ENCODE results near the gene LRRTM4.

Gene LRRTM4

DNA sequence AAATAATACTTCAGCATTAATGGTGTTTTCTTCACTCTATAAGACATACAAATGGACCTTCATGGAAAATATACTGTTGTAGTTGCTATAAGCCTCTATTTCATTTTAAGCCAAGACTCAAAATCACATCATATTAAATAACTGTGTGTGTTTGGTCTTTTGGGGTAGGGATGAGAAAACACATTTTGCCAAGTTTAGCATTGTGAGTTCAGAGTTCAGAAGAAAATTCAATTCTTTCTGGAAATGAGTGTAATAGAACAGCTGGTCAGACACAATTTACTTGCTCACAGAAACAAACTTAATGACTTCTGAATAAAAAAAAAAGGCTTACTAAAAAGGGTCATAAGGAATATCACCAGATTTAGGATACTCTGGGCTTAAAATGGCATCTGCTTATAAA lies 149.5 kb downstream of the LRRTM4 start:
- no peak for DNase-seq (ENCODE audit: insufficient read length, low spot score)
- FAIRE-seq = no peak
- no peak for TF ChIP-seq PAX5 (IDR thresholded peaks at IDR 0.05; ENCODE audit: insufficient read depth, low read length, severe bottlenecking)
- TF ChIP-seq POLR2A (IDR thresholded peaks at IDR 0.05; ENCODE audit: low read depth, low read length) = no peak
- TF ChIP-seq POLR2AphosphoS5 (IDR thresholded peaks at IDR 0.05; ENCODE audit: low read depth, low read length) = no peak
- no peak for TF ChIP-seq SPI1 (IDR thresholded peaks at IDR 0.05; ENCODE audit: low read depth, low read length)
- no peak for TF ChIP-seq POU2F2 (IDR thresholded peaks at IDR 0.05; ENCODE audit: low read depth, low read length)
- TF ChIP-seq TAF1 (IDR thresholded peaks at IDR 0.05; ENCODE audit: low read depth, low read length) = no peak

- FAIRE-seq (no peak), DNase-seq (ENCODE audit: insufficient read length, low spot score) (no peak)
- TF ChIP-seq PAX5 (IDR thresholded peaks at IDR 0.05; ENCODE audit: insufficient read depth, low read length, severe bottlenecking) (no peak), SPI1 (IDR thresholded peaks at IDR 0.05; ENCODE audit: low read depth, low read length) (no peak), POLR2A (IDR thresholded peaks at IDR 0.05; ENCODE audit: low read depth, low read length) (no peak), POLR2AphosphoS5 (IDR thresholded peaks at IDR 0.05; ENCODE audit: low read depth, low read length) (no peak), TAF1 (IDR thresholded peaks at IDR 0.05; ENCODE audit: low read depth, low read length) (no peak), POU2F2 (IDR thresholded peaks at IDR 0.05; ENCODE audit: low read depth, low read length) (no peak)
Measured at GRCh38 chr2:77370511-77370910, 151.7 kb downstream of the LRRTM4 start.

DNA sequence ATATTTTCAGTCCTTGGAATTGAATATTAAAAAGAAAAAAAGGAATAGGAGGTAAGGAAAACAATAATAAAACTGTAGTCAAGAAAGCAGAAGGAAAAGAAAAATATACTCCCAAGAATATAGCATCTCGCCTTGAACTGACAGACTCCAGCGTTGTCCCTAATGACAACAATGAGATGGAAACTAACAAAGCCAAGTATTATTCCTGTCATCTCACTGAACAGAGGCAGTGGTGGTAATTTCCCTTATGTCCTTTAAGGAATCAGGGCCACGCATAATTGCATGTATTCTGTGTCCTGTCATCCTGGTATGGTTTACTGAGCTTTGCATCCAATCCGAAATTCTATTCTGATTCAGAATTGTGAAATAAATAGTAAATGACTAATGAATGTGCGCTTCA lies 158.9 kb downstream of the LRRTM4 start:
- DNase-seq (ENCODE audit: insufficient read length, low spot score) (no peak), FAIRE-seq (no peak)

GRCh38 chr2:77348821-77349220 lies 173.4 kb downstream of the LRRTM4 start:
- TF ChIP-seq POU2F2 (IDR thresholded peaks at IDR 0.05; ENCODE audit: low read depth, low read length) (no peak), SPI1 (IDR thresholded peaks at IDR 0.05; ENCODE audit: low read depth, low read length) (no peak)
- FAIRE-seq (no peak), DNase-seq (ENCODE audit: insufficient read length, low spot score) (no peak)

More for the DNA sequence above, 158.9 kb downstream of the LRRTM4 start:
- TF ChIP-seq POLR2A (IDR thresholded peaks at IDR 0.05; ENCODE audit: low read depth, low read length) (no peak), POU2F2 (IDR thresholded peaks at IDR 0.05; ENCODE audit: low read depth, low read length) (no peak), SPI1 (IDR thresholded peaks at IDR 0.05; ENCODE audit: low read depth, low read length) (no peak), POLR2AphosphoS5 (IDR thresholded peaks at IDR 0.05; ENCODE audit: low read depth, low read length) (no peak), TAF1 (IDR thresholded peaks at IDR 0.05; ENCODE audit: low read depth, low read length) (no peak), PAX5 (IDR thresholded peaks at IDR 0.05; ENCODE audit: insufficient read depth, low read length, severe bottlenecking) (no peak)

GRCh38 chr2:77336013-77336412 lies 186.2 kb downstream of the LRRTM4 start:
- FAIRE-seq = no peak

DNA sequence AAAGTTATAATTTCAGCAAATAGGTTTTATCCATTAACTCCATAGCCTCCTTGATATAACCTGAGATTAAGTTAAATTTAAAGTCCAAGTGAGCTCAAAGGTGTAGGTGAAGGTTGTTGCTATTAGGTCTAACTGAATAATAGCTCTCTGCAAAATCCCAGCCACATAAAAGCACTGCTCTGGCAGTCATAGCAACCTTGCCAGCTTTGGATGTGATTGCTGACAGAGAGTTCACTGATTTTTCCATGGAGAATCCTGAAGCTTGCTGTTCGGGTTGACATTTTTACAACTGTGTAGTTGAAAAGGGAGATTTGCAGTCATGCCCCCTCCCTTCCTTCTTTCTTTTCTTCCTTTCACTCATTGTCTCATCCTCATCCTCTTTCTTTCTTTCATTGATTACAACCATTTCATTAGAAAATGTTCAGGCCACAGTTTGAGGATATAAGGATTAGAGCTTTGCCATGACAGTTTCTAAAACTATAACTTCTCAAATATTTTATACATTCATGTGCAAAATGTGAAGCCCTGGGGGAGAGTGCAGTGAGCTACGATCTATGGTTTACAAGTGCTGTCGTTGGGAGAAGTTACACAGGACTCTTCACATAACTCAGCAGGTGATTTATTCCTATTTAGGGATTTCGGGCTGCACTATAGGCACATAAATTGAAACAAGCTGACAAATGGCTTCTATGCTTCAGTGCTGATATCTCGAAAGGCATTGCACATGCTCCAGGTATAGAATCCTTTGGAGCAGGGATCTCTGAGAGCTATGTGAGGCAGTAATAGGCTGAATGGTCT lies 193.8 kb downstream of the LRRTM4 start:
- no peak for TF ChIP-seq POU2F2 (IDR thresholded peaks at IDR 0.05; ENCODE audit: low read depth, low read length)
- no peak for TF ChIP-seq TAF1 (IDR thresholded peaks at IDR 0.05; ENCODE audit: low read depth, low read length)
- TF ChIP-seq POLR2A (IDR thresholded peaks at IDR 0.05; ENCODE audit: low read depth, low read length) = no peak
- no peak for TF ChIP-seq POLR2AphosphoS5 (IDR thresholded peaks at IDR 0.05; ENCODE audit: low read depth, low read length)
- TF ChIP-seq PAX5 (IDR thresholded peaks at IDR 0.05; ENCODE audit: insufficient read depth, low read length, severe bottlenecking) = no peak
- TF ChIP-seq SPI1 (IDR thresholded peaks at IDR 0.05; ENCODE audit: low read depth, low read length) = no peak
- DNase-seq (ENCODE audit: insufficient read length, low spot score) (no peak), FAIRE-seq (no peak)

More at GRCh38 chr2:77336013-77336412, 186.2 kb downstream of the LRRTM4 start:
- TF ChIP-seq POU2F2 (IDR thresholded peaks at IDR 0.05; ENCODE audit: low read depth, low read length) (no peak), PAX5 (IDR thresholded peaks at IDR 0.05; ENCODE audit: insufficient read depth, low read length, severe bottlenecking) (no peak), SPI1 (IDR thresholded peaks at IDR 0.05; ENCODE audit: low read depth, low read length) (no peak), POLR2A (IDR thresholded peaks at IDR 0.05; ENCODE audit: low read depth, low read length) (no peak), POLR2AphosphoS5 (IDR thresholded peaks at IDR 0.05; ENCODE audit: low read depth, low read length) (no peak), TAF1 (IDR thresholded peaks at IDR 0.05; ENCODE audit: low read depth, low read length) (no peak)
- DNase-seq (ENCODE audit: insufficient read length, low spot score) = no peak

DNA sequence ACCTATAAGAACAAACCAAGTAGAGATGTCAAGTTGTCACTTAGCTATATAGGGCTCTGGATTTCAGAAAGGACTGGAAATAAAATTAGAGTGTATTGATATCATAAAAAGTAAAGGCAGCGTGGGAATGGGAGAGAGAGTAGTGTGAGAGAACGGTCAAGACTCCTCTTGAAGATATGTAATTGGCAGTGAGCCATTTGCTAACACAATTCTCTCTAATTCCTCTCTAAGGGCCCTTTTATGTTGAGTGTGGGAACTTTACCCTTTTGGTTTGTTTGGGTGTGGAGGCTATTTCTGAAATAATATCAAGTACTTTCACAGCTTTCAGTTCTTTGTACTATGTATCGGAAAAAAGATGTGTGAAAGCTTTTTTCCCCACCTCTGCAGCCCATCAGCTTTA lies 196.8 kb downstream of the LRRTM4 start:
- no peak for FAIRE-seq
- TF ChIP-seq POLR2A (IDR thresholded peaks at IDR 0.05; ENCODE audit: low read depth, low read length) (no peak), POLR2AphosphoS5 (IDR thresholded peaks at IDR 0.05; ENCODE audit: low read depth, low read length) (no peak)
- no peak for DNase-seq (ENCODE audit: insufficient read length, low spot score)

GRCh38 chr2:77322431-77322830 lies 199.7 kb downstream of the LRRTM4 start:
- TF ChIP-seq PAX5 (IDR thresholded peaks at IDR 0.05; ENCODE audit: insufficient read depth, low read length, severe bottlenecking) = no peak
- no peak for DNase-seq (ENCODE audit: insufficient read length, low spot score)
- no peak for FAIRE-seq

DNA sequence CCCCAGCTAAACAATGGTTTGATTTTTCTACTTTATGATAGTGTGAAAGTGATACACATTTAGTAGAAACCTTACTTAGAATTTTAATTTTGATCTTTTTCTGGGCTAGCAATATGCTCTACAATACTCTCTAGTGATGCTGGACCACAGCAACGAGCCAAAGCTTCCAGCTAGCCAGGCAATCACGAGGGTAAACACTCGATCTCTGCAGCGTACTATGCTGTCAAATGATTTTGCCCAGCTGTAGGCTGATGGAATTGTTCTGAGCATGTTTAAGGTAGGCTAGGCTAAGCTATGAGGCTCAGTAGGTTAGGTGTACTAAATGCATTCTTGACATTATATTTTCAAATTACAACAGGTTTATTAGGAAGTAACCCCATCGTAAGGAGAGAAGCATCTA lies 207.5 kb downstream of the LRRTM4 start:
- no peak for FAIRE-seq
- TF ChIP-seq POU2F2 (IDR thresholded peaks at IDR 0.05; ENCODE audit: low read depth, low read length) (no peak), SPI1 (IDR thresholded peaks at IDR 0.05; ENCODE audit: low read depth, low read length) (no peak), POLR2AphosphoS5 (IDR thresholded peaks at IDR 0.05; ENCODE audit: low read depth, low read length) (no peak), POLR2A (IDR thresholded peaks at IDR 0.05; ENCODE audit: low read depth, low read length) (no peak), PAX5 (IDR thresholded peaks at IDR 0.05; ENCODE audit: insufficient read depth, low read length, severe bottlenecking) (no peak), TAF1 (IDR thresholded peaks at IDR 0.05; ENCODE audit: low read depth, low read length) (no peak)
- DNase-seq (ENCODE audit: insufficient read length, low spot score) = no peak

- DNase-seq (ENCODE audit: insufficient read length, low spot score) (no peak), FAIRE-seq (no peak)
- no peak for TF ChIP-seq POU2F2 (IDR thresholded peaks at IDR 0.05; ENCODE audit: low read depth, low read length)
- no peak for TF ChIP-seq TAF1 (IDR thresholded peaks at IDR 0.05; ENCODE audit: low read depth, low read length)
- no peak for TF ChIP-seq POLR2A (IDR thresholded peaks at IDR 0.05; ENCODE audit: low read depth, low read length)
- TF ChIP-seq SPI1 (IDR thresholded peaks at IDR 0.05; ENCODE audit: low read depth, low read length) = no peak
- TF ChIP-seq PAX5 (IDR thresholded peaks at IDR 0.05; ENCODE audit: insufficient read depth, low read length, severe bottlenecking) = no peak
- no peak for TF ChIP-seq POLR2AphosphoS5 (IDR thresholded peaks at IDR 0.05; ENCODE audit: low read depth, low read length)
Measured at GRCh38 chr2:77310416-77310815, 211.8 kb downstream of the LRRTM4 start.

All from GM12891 (cell line).